Neural progenitor cell (in vitro differentiated cells): ENCODE data around the gene GSE1. TPM values are rescaled to one million over a fixed set of nuclear protein-coding genes. Genes with fewer than 3 reads are reported as not detected.
A peak's percentile ranks its signal among the peaks of the same experiment; 100 is the strongest.

Experiments
- DNase-seq: peaks from one replicate; pipeline ENCODE4 v3.0.0-alpha.2; 2016; ENCODE audit warnings: low spot score
- H2AFZ ChIP-seq: fragments of 200-600 bp; sonication (generic); replicated peaks from 2 replicates; pipeline ENCODE4 v1.6.1; 2016; ENCODE audit warnings: antibody characterized with exemption
- H3F3A ChIP-seq: fragments of 200-600 bp; sonication (generic); 2 replicates; pipeline ENCODE4 v1.6.1; 2016; ENCODE audit warnings: antibody characterized with exemption, low read depth
- H3K27ac ChIP-seq: fragments of 200-600 bp; sonication (generic); 2 replicates; pipeline ENCODE4 v1.5.1; 2016; ENCODE audit warnings: mild to moderate bottlenecking
- H3K27me3 ChIP-seq: fragments of 200-600 bp; sonication (generic); 2 replicates; pipeline ENCODE4 v1.6.1; 2016; ENCODE audit warnings: mild to moderate bottlenecking, moderate library complexity
- H3K36me3 ChIP-seq: fragments of 200-600 bp; sonication (generic); 2 replicates; pipeline ENCODE4 v1.5.1; 2016
- H3K4me1 ChIP-seq: fragments of 200-600 bp; sonication (generic); 2 replicates; pipeline ENCODE4 v1.6.1; 2016; ENCODE audit warnings: mixed run types
- H3K4me2 ChIP-seq: fragments of 200-600 bp; sonication (generic); 2 replicates; pipeline ENCODE4 v1.6.1; 2016
- H3K4me3 ChIP-seq: fragments of 200-600 bp; sonication (generic); 2 replicates; pipeline ENCODE4 v1.5.1; 2016
- H3K79me2 ChIP-seq: fragments of 200-600 bp; sonication (generic); 2 replicates; pipeline ENCODE4 v1.6.1; 2016; ENCODE audit warnings: low read depth
- H3K9ac ChIP-seq: fragments of 200-600 bp; sonication (generic); 2 replicates; pipeline ENCODE4 v1.6.1; 2016
- H3K9me3 ChIP-seq: fragments of 200-600 bp; sonication (generic); 2 replicates; pipeline ENCODE4 v1.5.1; 2016; ENCODE audit warnings: low read depth
- H4K20me1 ChIP-seq: fragments of 200-600 bp; sonication (generic); 2 replicates; pipeline ENCODE4 v1.6.1; 2016; ENCODE audit warnings: low read depth
- H3K27ac Mint-ChIP-seq: 3 replicates; pipeline ENCODE4 v1.8.0; 2021; ENCODE audit warnings: mixed read lengths
- H3K27me3 Mint-ChIP-seq: 2 replicates; pipeline ENCODE4 v1.8.0; 2022; ENCODE audit warnings: low read depth, mild to moderate bottlenecking, inconsistent platforms, moderate library complexity, mixed read lengths; ENCODE audit not compliant: insufficient read depth
- H3K36me3 Mint-ChIP-seq: 3 replicates; pipeline ENCODE4 v1.8.0; 2021; ENCODE audit warnings: mixed read lengths
- H3K4me1 Mint-ChIP-seq: 3 replicates; pipeline ENCODE4 v1.8.0; 2021; ENCODE audit warnings: mixed read lengths
- H3K4me3 Mint-ChIP-seq: 3 replicates; pipeline ENCODE4 v1.8.0; 2021; ENCODE audit warnings: mild to moderate bottlenecking, moderate library complexity, mixed read lengths
- H3K9me3 Mint-ChIP-seq: 3 replicates; pipeline ENCODE4 v1.8.0; 2020; ENCODE audit warnings: mixed read lengths
- EZH2 ChIP-seq: fragments of 200-600 bp; sonication (generic); IDR thresholded peaks from 2 replicates; pipeline ENCODE4 v1.6.1; 2017; ENCODE audit warnings: antibody characterized with exemption, mild to moderate bottlenecking, moderate library complexity
- EZH2phosphoT487 ChIP-seq: fragments of 200-600 bp; sonication (generic); IDR thresholded peaks from 2 replicates; pipeline ENCODE4 v1.6.1; 2017; ENCODE audit warnings: antibody characterized with exemption
- total RNA-seq: library from RNA; depleted of rRNA; stranded (reverse); fragments of >200 nt; gene quantifications from 2 replicates; pipeline ENCODE4 v1.2.3, GENCODE V29; 2015; ENCODE audit warnings: low replicate concordance
- TF ChIP-seq, protein P1 (sequence below): fragments of 200-600 bp; sonication (generic); IDR thresholded peaks from 2 replicates; pipeline ENCODE4 v1.5.1; 2017; ENCODE audit warnings: antibody characterized with exemption, mild to moderate bottlenecking

Gene GSE1
- total RNA-seq, 1 donor from 2014 or later = 7.7 TPM

GRCh38 chr16:85567101-85567866, 45.8 kb upstream of the GSE1 start:
- Mint-ChIP-seq H3K27ac (no peak overlapping the region), H3K27me3 (peaks cover 24% of the 10 kb centered on the region), H3K4me1 (peaks cover 87% of the 10 kb centered on the region), H3K36me3 (peaks cover 4% of the 10 kb centered on the region), H3K4me3 (peak overlapping the region; percentile 66), H3K9me3 (peaks cover 9% of the 10 kb centered on the region)
- Histone ChIP-seq H3F3A (peaks cover 36% of the 10 kb centered on the region), H3K4me3 (no peak overlapping the region), H3K27ac (no peak overlapping the region), H3K36me3 (no peaks in the 10 kb centered on the region), H3K79me2 (no peaks in the 10 kb centered on the region), H3K9me3 (no peaks in the 10 kb centered on the region), H3K9ac (no peak overlapping the region), H4K20me1 (peaks cover 21% of the 10 kb centered on the region), H3K4me1 (peaks cover 35% of the 10 kb centered on the region), H3K27me3 (peaks cover 27% of the 10 kb centered on the region), H2AFZ (no peak overlapping the region), H3K4me2 (peak overlapping the region; percentile 55)
- no peak for TF ChIP-seq EZH2
- TF ChIP-seq, protein P1, sequence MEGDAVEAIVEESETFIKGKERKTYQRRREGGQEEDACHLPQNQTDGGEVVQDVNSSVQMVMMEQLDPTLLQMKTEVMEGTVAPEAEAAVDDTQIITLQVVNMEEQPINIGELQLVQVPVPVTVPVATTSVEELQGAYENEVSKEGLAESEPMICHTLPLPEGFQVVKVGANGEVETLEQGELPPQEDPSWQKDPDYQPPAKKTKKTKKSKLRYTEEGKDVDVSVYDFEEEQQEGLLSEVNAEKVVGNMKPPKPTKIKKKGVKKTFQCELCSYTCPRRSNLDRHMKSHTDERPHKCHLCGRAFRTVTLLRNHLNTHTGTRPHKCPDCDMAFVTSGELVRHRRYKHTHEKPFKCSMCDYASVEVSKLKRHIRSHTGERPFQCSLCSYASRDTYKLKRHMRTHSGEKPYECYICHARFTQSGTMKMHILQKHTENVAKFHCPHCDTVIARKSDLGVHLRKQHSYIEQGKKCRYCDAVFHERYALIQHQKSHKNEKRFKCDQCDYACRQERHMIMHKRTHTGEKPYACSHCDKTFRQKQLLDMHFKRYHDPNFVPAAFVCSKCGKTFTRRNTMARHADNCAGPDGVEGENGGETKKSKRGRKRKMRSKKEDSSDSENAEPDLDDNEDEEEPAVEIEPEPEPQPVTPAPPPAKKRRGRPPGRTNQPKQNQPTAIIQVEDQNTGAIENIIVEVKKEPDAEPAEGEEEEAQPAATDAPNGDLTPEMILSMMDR = no peak
- TF ChIP-seq EZH2phosphoT487 = no peak
- DNase-seq = no peak

DNA sequence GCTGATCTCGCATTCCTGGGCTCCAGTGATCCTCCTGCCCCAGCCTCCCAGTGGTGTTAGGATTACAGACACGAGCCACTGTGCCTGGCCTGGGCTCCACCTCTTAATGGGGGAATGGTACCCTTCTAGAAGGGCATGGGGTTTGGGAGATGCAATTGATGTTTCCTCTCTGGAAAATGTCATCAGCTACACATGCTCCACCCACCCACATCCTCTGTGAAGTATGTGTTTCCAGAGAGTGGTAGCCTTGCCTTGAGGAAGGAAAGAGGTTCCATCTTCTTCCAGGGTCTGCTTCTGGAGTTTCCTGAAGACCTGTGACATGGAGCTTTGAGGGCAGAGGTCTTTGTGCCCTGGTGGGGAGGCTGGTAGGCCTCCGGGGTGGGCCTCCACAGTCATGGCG, 45.2 kb upstream of the GSE1 start:
- Mint-ChIP-seq H3K9me3 (peaks cover 9% of the 10 kb centered on the region), H3K4me3 (peak overlapping the region; percentile 66), H3K27ac (no peak overlapping the region), H3K36me3 (peaks cover 4% of the 10 kb centered on the region), H3K27me3 (peaks cover 26% of the 10 kb centered on the region), H3K4me1 (peaks cover 82% of the 10 kb centered on the region)
- Histone ChIP-seq H3K9me3 (no peaks in the 10 kb centered on the region), H3K79me2 (no peaks in the 10 kb centered on the region), H3F3A (peaks cover 42% of the 10 kb centered on the region), H2AFZ (no peak overlapping the region), H4K20me1 (peaks cover 21% of the 10 kb centered on the region), H3K36me3 (no peaks in the 10 kb centered on the region), H3K4me1 (peaks cover 31% of the 10 kb centered on the region), H3K4me3 (no peak overlapping the region), H3K27me3 (peaks cover 27% of the 10 kb centered on the region), H3K27ac (no peak overlapping the region), H3K9ac (no peak overlapping the region), H3K4me2 (no peak overlapping the region)
- TF ChIP-seq EZH2 (no peak), EZH2phosphoT487 (no peak)
- TF ChIP-seq, protein P1 = no peak
- DNase-seq = no peak

GRCh38 chr16:85568519-85568918, 44.6 kb upstream of the GSE1 start:
- peaks cover 26% of the 10 kb centered on the region for H3K27me3 Mint-ChIP-seq
- H3K4me3 Mint-ChIP-seq = no peak overlapping the region
- no peak overlapping the region for H3K4me3 ChIP-seq
- no peak overlapping the region for H3K9ac ChIP-seq
- no peak for DNase-seq
- H3K27ac ChIP-seq = no peak overlapping the region
- peaks cover 9% of the 10 kb centered on the region for H3K9me3 Mint-ChIP-seq
- peaks cover 27% of the 10 kb centered on the region for H3K27me3 ChIP-seq
- no peaks in the 10 kb centered on the region for H3K36me3 ChIP-seq
- H4K20me1 ChIP-seq = peaks cover 21% of the 10 kb centered on the region
- peaks cover 33% of the 10 kb centered on the region for H3K4me1 ChIP-seq
- no peak for TF ChIP-seq EZH2
- TF ChIP-seq, protein P1 = no peak
- TF ChIP-seq EZH2phosphoT487 = no peak
- no peak overlapping the region for H2AFZ ChIP-seq
- H3F3A ChIP-seq = peaks cover 47% of the 10 kb centered on the region
- peaks cover 83% of the 10 kb centered on the region for H3K4me1 Mint-ChIP-seq
- H3K79me2 ChIP-seq = no peaks in the 10 kb centered on the region
- no peak overlapping the region for H3K4me2 ChIP-seq
- peaks cover 4% of the 10 kb centered on the region for H3K36me3 Mint-ChIP-seq
- H3K9me3 ChIP-seq = no peaks in the 10 kb centered on the region
- H3K27ac Mint-ChIP-seq = no peak overlapping the region
